C4-2B (cell line): ENCODE measurements around the gene CIB2.
"Not testable (repeated sequence)": the region's sequence is repeated elsewhere in the genome, so short reads cannot be mapped to it uniquely, and the experiment has no call there.

Experiments
- H3K27ac ChIP-seq: fragments of 450-650 bp; 2 replicates; pipeline ENCODE4 v1.5.1; 2017
- ZFX ChIP-seq: fragments of 450-650 bp; IDR thresholded peaks from 2 replicates; pipeline ENCODE4 v1.6.1; 2017
- TF ChIP-seq, protein P1 (sequence below): fragments of 450-650 bp; conservative IDR thresholded peaks from 2 replicates; pipeline ENCODE4 v1.5.1; 2017; ENCODE audit warnings: mild to moderate bottlenecking

CIB2 gene

DNA sequence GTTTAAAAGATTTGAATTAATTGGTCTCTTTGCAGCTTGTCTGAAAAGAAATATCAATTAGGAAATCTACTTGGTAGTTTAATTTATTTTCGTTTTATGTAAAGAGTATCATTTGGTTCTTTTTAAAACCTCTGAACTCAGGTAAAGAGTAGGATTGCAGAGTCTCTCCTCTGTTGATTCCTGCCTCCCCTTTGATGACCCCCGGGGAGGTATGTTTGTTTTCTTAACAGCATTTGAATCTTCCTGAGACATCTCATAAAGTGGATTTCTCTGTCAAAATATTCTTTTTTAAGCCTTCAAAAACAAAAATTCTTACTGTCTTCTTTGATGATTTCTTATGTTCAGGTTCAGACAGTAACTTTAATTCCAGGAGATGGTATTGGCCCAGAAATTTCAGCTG, 26.0 kb upstream of the CIB2 start:
- H3K27ac ChIP-seq, result no peak overlapping the region

GRCh38 chr15:78156653-78157052, 25.4 kb upstream of the CIB2 start:
- no peak for TF ChIP-seq ZFX
- TF ChIP-seq, protein P1, sequence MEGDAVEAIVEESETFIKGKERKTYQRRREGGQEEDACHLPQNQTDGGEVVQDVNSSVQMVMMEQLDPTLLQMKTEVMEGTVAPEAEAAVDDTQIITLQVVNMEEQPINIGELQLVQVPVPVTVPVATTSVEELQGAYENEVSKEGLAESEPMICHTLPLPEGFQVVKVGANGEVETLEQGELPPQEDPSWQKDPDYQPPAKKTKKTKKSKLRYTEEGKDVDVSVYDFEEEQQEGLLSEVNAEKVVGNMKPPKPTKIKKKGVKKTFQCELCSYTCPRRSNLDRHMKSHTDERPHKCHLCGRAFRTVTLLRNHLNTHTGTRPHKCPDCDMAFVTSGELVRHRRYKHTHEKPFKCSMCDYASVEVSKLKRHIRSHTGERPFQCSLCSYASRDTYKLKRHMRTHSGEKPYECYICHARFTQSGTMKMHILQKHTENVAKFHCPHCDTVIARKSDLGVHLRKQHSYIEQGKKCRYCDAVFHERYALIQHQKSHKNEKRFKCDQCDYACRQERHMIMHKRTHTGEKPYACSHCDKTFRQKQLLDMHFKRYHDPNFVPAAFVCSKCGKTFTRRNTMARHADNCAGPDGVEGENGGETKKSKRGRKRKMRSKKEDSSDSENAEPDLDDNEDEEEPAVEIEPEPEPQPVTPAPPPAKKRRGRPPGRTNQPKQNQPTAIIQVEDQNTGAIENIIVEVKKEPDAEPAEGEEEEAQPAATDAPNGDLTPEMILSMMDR, result no peak
- no peak overlapping the region for H3K27ac ChIP-seq

More for the DNA sequence above, 26.0 kb upstream of the CIB2 start:
- TF ChIP-seq, protein P1, result no peak
- TF ChIP-seq ZFX, result no peak

GRCh38 chr15:78155355-78155939, 24.2 kb upstream of the CIB2 start:
- no peak for TF ChIP-seq ZFX
- TF ChIP-seq, protein P1, result no peak
- H3K27ac ChIP-seq, result no peak overlapping the region

GRCh38 chr15:78154955-78155354, 23.7 kb upstream of the CIB2 start:
- no peak overlapping the region for H3K27ac ChIP-seq

GRCh38 chr15:78151075-78151474, 19.8 kb upstream of the CIB2 start:
- not testable (repeated sequence) for H3K27ac ChIP-seq

More at GRCh38 chr15:78154955-78155354, 23.7 kb upstream of the CIB2 start:
- TF ChIP-seq, protein P1, result no peak

DNA sequence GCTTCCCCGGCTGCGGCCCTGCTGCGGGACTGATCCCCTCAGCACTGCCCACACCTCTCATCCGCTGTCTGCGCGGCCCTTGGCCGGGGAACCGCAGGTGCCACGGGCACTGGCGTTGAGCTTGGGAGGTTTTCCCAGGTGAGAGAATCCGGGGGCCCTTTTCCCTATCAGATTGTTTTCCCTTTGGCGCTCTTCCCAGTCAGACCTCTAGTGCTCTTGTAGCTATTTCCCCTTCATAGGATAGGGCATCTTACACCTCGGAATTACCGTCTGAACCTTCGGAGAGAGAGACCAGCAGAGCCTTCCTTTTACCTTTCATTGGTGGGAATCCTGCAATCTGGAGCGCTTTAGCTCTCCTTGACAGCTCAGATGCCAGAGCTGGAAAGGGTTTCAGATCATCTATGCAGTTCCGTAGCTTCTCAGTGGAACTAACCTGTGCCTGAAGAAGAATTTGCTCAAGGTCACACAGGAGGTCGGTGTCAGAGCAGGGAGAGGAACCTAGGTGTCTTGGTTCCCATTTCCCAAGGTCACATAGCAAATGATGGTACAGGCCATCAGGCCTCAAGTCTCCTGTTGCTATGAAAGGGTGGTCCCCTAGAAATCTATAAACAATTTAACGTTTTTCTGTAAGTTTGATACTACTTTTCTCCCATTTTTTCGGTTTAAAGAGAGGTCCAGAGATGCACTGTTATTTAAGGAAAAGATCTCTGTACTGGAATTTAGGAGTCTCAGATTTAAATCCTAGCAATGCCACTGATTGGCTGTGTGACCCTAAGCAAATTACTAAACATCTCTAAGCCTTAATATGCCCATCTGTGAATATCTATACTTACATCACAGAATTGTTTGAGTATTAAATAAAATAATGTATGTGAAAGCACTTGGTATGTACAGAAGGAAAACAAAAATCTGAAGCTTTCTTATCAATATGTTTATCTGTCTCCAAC, 18.8 kb upstream of the CIB2 start:
- peak overlapping the region; percentile 87 for H3K27ac ChIP-seq
- TF ChIP-seq ZFX, result no peak; the same call in 1 of the 2 replicates
- TF ChIP-seq, protein P1, result no peak

DNA sequence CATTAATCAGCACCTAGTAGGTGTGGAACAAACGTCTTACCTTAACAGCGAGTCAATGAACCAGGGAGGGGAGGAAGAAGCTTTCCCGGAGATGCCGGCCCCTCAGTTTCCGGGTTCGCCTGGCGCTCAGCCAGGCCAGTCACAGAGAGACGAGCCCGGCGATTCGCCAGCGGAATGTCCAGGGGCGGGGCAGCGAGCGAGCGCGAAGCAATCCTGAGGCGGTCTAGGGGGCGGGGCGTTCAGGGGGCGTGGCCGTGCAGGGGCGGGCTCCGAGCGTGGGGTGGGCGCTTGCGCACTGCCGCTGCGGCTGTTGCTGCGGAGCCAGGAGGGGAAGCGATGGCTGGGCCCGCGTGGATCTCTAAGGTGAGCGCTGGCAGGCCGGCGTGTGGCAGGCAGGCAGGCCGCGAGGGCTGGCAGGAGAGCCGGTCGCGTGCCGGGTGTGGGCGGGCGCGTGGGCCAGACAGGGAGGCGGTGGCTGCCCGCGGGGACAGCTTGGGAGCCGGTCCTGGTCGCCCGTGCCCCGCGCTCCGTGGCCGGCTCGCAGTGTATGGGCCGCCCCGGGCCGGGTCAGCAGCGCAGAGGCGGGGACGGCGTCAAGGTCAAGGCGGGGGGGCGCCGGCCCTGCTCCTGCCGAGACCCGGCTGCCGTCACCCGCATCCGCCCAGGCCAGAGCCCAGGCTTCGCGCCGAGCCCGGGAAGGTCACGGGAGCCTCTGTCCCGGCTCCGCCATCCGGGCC, 18.0 kb upstream of the CIB2 start, which contains the start of gene IDH3A:
TSS of gene IDH3A (plus strand) at position 295 of the 737 bp plus-strand sequence. CDS start at position 337, 42 bp downstream.
- TF ChIP-seq, protein P1, result no peak
- peak; percentile 94 for TF ChIP-seq ZFX
- peak within 1 kb of the TSS; percentile 87 for H3K27ac ChIP-seq
